Fibroblast of the conjunctiva (primary cell): Measurements from ENCODE around the gene OR52B2.
"Not testable (repeated sequence)": the region's sequence is repeated elsewhere in the genome, so short reads cannot be mapped to it uniquely, and the experiment has no call there.

Experiments used
- DNase-seq: peaks from one replicate; pipeline ENCODE4 v3.0.0-alpha.2; 2010; ENCODE audit warnings: low read depth

OR52B2 gene

DNA sequence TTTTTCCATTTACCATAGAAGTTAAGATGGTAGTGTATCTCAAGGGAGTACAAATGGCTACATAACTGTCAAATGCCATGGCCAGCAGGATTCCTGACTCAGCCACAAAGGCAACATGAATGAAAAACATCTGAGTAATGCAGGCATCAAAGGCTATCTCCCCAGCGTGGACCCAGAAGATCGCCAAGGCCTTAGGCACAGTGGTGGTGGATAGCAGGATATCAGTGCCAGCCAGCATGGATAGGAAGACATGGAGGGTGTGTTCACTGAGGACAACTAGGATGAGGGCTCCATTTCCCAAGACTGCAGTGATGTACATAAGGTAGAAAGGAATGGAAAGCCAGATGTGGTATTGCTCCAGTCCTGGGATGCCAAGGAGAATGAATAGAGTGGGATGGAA is 18.0 kb downstream of the OR52B2 start:
- DNase-seq, result no peak

GRCh38 chr11:6151117-6151516 is 19.0 kb downstream of the OR52B2 start:
- DNase-seq, result no peak

- not testable (repeated sequence) for DNase-seq
Measured at GRCh38 chr11:6143737-6144136, 26.4 kb downstream of the OR52B2 start.

- no peak for DNase-seq
Measured at GRCh38 chr11:6142936-6143335, 27.2 kb downstream of the OR52B2 start.

DNA sequence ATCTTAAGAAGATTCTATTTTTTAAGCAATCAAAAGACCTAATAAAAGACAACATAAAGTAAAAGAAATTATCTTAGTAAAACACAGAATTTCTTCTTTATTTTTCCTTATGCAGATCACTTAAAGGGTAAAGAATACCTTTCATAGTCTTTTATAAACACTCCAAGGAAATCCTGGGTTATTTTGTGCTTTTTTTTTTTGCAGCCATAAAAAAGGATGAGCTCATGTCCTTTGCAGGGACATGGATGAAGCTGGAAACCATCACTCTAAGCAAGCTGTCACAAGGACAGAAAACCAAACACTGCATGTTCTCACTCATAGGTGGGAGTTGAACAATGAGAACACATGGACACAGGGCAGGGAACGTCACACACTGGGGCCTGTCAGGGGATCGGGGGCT is 34.2 kb downstream of the OR52B2 start:
- DNase-seq, result not testable (repeated sequence)

DNA sequence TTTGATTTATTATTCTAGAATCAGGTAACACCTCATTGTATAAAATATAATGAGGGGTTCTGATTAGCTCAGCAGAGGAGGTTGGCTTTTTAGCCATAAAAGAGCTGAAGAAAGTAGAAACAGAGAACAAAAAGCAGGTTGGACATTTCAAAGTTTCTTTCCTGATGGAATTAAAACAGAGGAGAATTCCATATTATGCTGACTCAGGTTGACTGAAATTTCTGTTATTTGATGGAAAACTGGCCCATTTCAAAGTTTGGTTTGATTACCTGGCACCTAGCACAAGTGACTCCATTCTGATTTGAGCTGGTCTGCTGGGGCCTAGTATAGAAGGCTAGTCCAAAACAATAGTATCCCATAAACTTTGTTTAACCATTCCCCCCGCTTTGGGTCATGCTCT is 37.7 kb downstream of the OR52B2 start:
- no peak for DNase-seq

DNA sequence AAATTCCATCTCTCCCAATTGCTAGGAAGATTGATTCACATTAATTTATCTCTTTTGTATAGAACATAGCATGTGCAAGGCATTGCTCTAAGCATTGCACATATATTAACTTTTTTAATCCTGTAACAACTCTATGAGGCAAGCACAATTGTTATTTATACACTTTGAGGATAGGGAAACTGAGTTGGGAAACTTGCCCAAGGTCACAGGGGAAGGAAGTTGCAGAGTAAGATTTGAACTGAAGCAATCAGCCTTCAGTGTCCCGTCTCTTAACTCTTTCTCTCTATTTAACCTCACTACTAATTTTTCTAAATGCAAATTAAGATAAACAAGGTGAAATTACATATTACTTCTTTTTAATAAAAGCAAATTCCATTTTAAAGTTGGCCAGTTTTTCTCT is 40.5 kb downstream of the OR52B2 start:
- DNase-seq, result no peak

DNA sequence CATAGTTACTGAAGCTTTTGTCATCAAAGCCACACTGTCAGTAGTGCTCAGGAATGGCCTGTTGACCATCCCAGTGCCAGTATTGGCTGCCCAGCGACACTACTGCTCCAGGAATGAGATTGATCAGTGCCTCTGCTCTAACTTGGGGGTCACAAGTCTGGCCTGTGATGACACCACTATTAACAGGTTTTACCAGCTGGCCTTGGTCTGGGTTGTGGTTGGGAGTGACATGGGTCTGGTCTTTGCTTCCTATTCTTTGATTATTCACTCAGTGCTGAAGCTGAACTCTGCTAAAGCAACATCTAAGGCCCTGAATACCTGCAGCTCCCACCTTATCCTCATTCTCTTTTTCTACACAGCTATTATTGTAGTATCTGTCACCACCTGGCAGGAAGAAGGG is 41.1 kb downstream of the OR52B2 start:
- no peak for DNase-seq

GRCh38 chr11:6127881-6128280 is 42.2 kb downstream of the OR52B2 start:
- DNase-seq, result no peak

GRCh38 chr11:6124245-6124644 is 45.9 kb downstream of the OR52B2 start:
- DNase-seq, result no peak
